Measurements from ENCODE around the gene CCPG1. TPM values are rescaled to one million over a fixed set of nuclear protein-coding genes. Genes with fewer than 3 reads are reported as not detected.

The CCPG1 gene
- total and polyA plus RNA-seq, 2 donors (not counting 1 experiment from before 2014, with no cell fraction given) = 50.0 to 64.6 TPM

DNA sequence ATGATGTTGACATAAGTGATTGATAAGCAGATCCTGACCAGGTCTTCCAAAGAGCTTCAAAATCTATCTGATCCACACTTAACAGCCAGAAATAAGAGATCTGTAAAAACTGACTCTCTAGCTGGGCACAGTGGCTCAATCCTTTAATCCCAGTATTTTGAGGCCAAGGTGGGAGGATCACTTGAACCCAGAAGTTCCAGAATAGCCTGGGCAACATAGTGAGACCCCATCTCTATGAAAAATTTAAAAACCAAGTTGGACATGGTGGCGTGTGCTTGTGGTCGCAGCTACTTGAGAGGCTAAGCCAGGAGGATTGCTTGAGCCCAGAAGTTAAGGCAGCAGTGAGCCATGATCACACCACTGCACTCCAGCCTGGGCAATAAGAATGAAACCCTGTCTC is 45.5 kb downstream of the CCPG1 start:
- no peaks in the 10 kb centered on the region for H3K9me3 ChIP-seq (ENCODE audit: control insufficient read depth, insufficient read depth, low read depth, low read length)
- no peak overlapping the region for H2AFZ ChIP-seq (ENCODE audit: low read length)
- no peak overlapping the region for H3K27ac ChIP-seq (ENCODE audit: insufficient read depth, low read length)
- no peaks in the 10 kb centered on the region for H3K79me2 ChIP-seq (ENCODE audit: control insufficient read depth, insufficient read depth, low read length)
- DNase-seq (ENCODE audit: low read depth in 2 of 2) = no peak
- H3K27me3 ChIP-seq (ENCODE audit: control insufficient read depth, insufficient read depth, low read length) = no peaks in the 10 kb centered on the region
- H3K4me2 ChIP-seq (ENCODE audit: extremely low read depth, insufficient read depth, low read length) = no peak overlapping the region
- no peak for TF ChIP-seq EZH2 (IDR thresholded peaks at IDR 0.05; ENCODE audit: low read length, missing control alignments)
- TF ChIP-seq, protein P1, sequence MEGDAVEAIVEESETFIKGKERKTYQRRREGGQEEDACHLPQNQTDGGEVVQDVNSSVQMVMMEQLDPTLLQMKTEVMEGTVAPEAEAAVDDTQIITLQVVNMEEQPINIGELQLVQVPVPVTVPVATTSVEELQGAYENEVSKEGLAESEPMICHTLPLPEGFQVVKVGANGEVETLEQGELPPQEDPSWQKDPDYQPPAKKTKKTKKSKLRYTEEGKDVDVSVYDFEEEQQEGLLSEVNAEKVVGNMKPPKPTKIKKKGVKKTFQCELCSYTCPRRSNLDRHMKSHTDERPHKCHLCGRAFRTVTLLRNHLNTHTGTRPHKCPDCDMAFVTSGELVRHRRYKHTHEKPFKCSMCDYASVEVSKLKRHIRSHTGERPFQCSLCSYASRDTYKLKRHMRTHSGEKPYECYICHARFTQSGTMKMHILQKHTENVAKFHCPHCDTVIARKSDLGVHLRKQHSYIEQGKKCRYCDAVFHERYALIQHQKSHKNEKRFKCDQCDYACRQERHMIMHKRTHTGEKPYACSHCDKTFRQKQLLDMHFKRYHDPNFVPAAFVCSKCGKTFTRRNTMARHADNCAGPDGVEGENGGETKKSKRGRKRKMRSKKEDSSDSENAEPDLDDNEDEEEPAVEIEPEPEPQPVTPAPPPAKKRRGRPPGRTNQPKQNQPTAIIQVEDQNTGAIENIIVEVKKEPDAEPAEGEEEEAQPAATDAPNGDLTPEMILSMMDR (conservative IDR thresholded peaks at IDR 0.05 in 1 of 2, IDR thresholded peaks at IDR 0.05 in 1 of 2; ENCODE audit: low read depth in 1 of 2, low read length in 2 of 2) = no peak
- no peak overlapping the region for H3K9ac ChIP-seq (ENCODE audit: insufficient read depth, low read length)
- H3K4me3 ChIP-seq (replicated peaks in 1 of 4; ENCODE audit: control extremely low read depth in 1 of 4, insufficient read depth in 1 of 4, low read depth in 3 of 4, low read length in 4 of 4) = no peak overlapping the region
- H3K36me3 ChIP-seq (ENCODE audit: control insufficient read depth, insufficient read depth, low read length) = no peaks in the 10 kb centered on the region
- no peaks in the 10 kb centered on the region for H3K4me1 ChIP-seq (ENCODE audit: control insufficient read depth, extremely low read depth, insufficient read depth, low read length)
- no peaks in the 10 kb centered on the region for H4K20me1 ChIP-seq (ENCODE audit: control insufficient read depth, extremely low read depth, insufficient read depth, low read length)

DNA sequence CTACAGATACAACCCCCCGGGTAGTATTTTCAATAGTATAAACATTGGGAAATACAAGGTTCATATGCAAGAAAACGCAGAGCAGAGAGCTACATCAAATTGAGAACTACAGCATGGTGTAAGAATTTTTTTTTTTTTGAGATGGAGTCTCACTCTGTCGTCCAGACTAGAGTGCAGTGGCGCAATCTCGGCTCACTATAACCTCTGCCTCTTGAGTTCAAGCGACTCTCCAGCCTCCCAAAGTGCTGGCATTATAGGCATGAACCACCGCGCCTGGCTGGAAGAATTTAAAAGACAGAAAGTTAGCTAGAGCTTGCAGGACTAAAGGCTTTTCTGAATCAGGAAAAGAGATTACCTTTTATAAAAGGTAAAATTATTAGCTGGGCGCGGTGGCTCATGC is 47.1 kb downstream of the CCPG1 start:
- Histone ChIP-seq H2AFZ (ENCODE audit: low read length) (no peak overlapping the region), H3K79me2 (ENCODE audit: control insufficient read depth, insufficient read depth, low read length) (no peaks in the 10 kb centered on the region), H4K20me1 (ENCODE audit: control insufficient read depth, extremely low read depth, insufficient read depth, low read length) (no peaks in the 10 kb centered on the region), H3K4me2 (ENCODE audit: extremely low read depth, insufficient read depth, low read length) (no peak overlapping the region), H3K27me3 (ENCODE audit: control insufficient read depth, insufficient read depth, low read length) (no peaks in the 10 kb centered on the region), H3K4me3 (replicated peaks in 1 of 4; ENCODE audit: control extremely low read depth in 1 of 4, insufficient read depth in 1 of 4, low read depth in 3 of 4, low read length in 4 of 4) (no peak overlapping the region), H3K9me3 (ENCODE audit: control insufficient read depth, insufficient read depth, low read depth, low read length) (no peaks in the 10 kb centered on the region), H3K27ac (ENCODE audit: insufficient read depth, low read length) (no peak overlapping the region), H3K9ac (ENCODE audit: insufficient read depth, low read length) (no peak overlapping the region), H3K36me3 (ENCODE audit: control insufficient read depth, insufficient read depth, low read length) (no peaks in the 10 kb centered on the region), H3K4me1 (ENCODE audit: control insufficient read depth, extremely low read depth, insufficient read depth, low read length) (peaks cover 4% of the 10 kb centered on the region)
- TF ChIP-seq, protein P1 (conservative IDR thresholded peaks at IDR 0.05 in 1 of 2, IDR thresholded peaks at IDR 0.05 in 1 of 2; ENCODE audit: low read depth in 1 of 2, low read length in 2 of 2) = no peak
- no peak for TF ChIP-seq EZH2 (IDR thresholded peaks at IDR 0.05; ENCODE audit: low read length, missing control alignments)
- DNase-seq (ENCODE audit: low read depth in 2 of 2) = no peak

DNA sequence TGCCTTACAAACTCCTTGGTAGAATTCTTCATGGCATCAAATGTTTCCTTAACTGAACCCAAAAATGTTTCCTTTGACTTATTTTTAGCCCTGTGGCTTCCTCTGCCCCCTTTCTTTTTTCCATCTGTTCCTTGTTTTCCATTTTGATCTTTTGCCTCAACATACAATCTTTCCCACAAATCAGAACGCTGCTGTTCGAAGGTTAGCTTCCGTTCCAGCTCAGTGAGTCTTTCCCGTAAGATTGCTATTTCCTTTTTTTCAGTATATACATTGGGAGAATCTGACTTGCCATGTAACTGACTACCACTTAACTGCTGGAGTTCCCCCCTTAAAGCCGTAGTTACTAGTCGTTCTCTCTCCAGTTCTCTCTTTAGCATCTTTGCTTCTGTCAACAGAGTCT is 47.9 kb downstream of the CCPG1 start:
- Histone ChIP-seq H2AFZ (ENCODE audit: low read length) (peak overlapping the region; percentile 60), H3K9ac (ENCODE audit: insufficient read depth, low read length) (no peak overlapping the region), H3K79me2 (ENCODE audit: control insufficient read depth, insufficient read depth, low read length) (no peaks in the 10 kb centered on the region), H3K27ac (ENCODE audit: insufficient read depth, low read length) (no peak overlapping the region), H3K4me2 (ENCODE audit: extremely low read depth, insufficient read depth, low read length) (no peak overlapping the region), H3K27me3 (ENCODE audit: control insufficient read depth, insufficient read depth, low read length) (no peaks in the 10 kb centered on the region), H3K36me3 (ENCODE audit: control insufficient read depth, insufficient read depth, low read length) (no peaks in the 10 kb centered on the region), H3K4me1 (ENCODE audit: control insufficient read depth, extremely low read depth, insufficient read depth, low read length) (peaks cover 4% of the 10 kb centered on the region), H4K20me1 (ENCODE audit: control insufficient read depth, extremely low read depth, insufficient read depth, low read length) (no peaks in the 10 kb centered on the region), H3K4me3 (replicated peaks in 1 of 4; ENCODE audit: control extremely low read depth in 1 of 4, insufficient read depth in 1 of 4, low read depth in 3 of 4, low read length in 4 of 4) (no peak overlapping the region), H3K9me3 (ENCODE audit: control insufficient read depth, insufficient read depth, low read depth, low read length) (no peaks in the 10 kb centered on the region)
- no peak for DNase-seq (ENCODE audit: low read depth in 2 of 2)
- TF ChIP-seq, protein P1 (conservative IDR thresholded peaks at IDR 0.05 in 1 of 2, IDR thresholded peaks at IDR 0.05 in 1 of 2; ENCODE audit: low read depth in 1 of 2, low read length in 2 of 2) = no peak
- no peak for TF ChIP-seq EZH2 (IDR thresholded peaks at IDR 0.05; ENCODE audit: low read length, missing control alignments)

Data from fibroblast of lung (primary cell).